GM19328 (cell line): ENCODE data around the gene ELANE.

Experiments
- ATAC-seq: cut with Tn5 transposase; IDR thresholded peaks from one replicate; pipeline ENCODE4 v1.9.1; 2021; ENCODE audit warnings: mild to moderate bottlenecking, moderate library complexity; ENCODE audit not compliant: unreplicated experiment

Gene ELANE

GRCh38 chr19:892894-893689, 41.0 kb downstream of the ELANE start, which contains the start of the genes MED16 and RNU6-9:
Gene MED16 (minus strand): TSS chr19:893187. CDS start chr19:891131, 2,056 bp downstream.
Gene RNU6-9 (plus strand): TSS chr19:893484.
- ATAC-seq: peak; percentile 75

GRCh38 chr19:896434-896833, 44.3 kb downstream of the ELANE start:
- ATAC-seq: no peak

DNA sequence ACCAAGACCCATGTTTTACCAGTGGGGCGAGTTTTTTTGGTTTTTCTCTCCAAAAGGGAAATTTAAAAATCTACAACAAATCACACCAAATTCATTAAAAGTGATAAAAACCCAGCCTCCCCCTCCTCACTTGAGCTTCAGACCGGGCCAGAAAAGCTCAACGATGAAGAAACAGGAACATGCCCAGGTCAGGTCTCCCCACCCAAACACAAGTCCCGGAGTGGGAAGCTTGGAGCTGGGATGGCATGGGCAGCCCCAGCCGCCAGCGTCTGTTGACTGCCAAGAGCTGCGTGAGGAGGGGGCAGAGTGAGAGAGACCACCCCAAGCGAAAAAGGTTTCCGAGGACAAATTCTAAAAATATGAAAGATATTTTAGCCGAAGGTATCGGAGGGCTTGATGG, 44.9 kb downstream of the ELANE start:
- no peak for ATAC-seq

- ATAC-seq: no peak
Measured at GRCh38 chr19:897442-898039, 45.4 kb downstream of the ELANE start.

- ATAC-seq: no peak
Measured at GRCh38 chr19:898663-899062, 46.6 kb downstream of the ELANE start.

DNA sequence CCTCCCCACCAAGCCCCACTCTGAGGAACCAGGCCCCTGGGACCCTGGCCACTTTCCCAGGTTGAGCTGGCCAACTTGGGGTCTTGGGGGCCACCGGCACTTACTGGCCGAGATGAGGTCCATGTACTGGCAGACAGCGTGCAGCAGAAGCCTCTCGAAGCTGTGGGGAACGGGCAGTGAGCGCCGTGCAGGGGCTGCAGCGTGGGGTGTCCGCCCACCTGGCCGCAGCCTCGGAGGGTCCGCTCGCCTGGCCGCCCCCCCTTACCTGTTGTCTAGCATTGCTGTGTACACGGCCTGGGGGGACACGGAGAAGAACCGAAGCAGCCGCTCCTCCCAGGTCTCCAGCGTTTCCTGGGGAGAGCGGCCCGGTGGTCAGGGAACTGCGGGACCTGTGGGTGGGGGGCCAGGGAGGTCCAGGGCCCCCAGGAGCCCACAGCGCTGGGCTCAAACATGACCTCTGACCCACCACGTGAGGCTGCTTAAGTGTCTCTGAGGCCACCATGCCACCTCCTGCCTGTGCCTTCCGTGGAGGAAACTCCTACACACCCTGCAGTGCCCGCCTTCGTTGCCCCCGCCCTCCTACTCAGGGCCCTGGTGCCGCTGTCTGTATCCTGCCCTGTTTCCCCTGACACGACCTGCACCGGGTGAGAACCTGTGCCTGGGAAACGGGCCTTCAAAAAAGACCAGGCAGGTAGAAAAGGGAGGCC, 47.4 kb downstream of the ELANE start:
- ATAC-seq: no peak

- no peak for ATAC-seq
Measured at GRCh38 chr19:900043-900301, 47.9 kb downstream of the ELANE start.

GRCh38 chr19:900302-901111, 48.4 kb downstream of the ELANE start:
- no peak for ATAC-seq

- no peak for ATAC-seq
Measured at GRCh38 chr19:901216-902092, 49.4 kb downstream of the ELANE start.

DNA sequence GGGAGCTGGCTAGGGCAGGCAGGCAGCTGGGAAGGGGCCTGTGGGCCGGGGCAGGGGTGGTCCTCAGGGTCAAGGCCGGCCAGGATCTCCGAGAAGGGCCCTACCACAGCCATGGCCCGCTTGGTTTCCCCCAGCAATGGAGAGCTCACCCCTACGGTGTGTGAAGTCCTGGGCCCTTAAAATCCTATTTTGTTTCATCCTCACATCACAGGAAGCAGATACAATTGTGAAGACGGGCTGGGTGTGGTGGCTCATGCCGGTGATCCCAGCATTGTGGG, 49.9 kb downstream of the ELANE start:
- no peak for ATAC-seq

GRCh38 chr19:902446-903226, 50.5 kb downstream of the ELANE start:
- no peak for ATAC-seq

- no peak for ATAC-seq
Measured at GRCh38 chr19:903266-903797, 51.2 kb downstream of the ELANE start.

GRCh38 chr19:904545-904944, 52.4 kb downstream of the ELANE start:
- no peak for ATAC-seq
